ENCODE data around the gene TSGA10. TPM values are rescaled to one million over a fixed set of nuclear protein-coding genes. Genes with fewer than 3 reads are reported as not detected.
"Not testable (repeated sequence)": the region's sequence is repeated elsewhere in the genome, so short reads cannot be mapped to it uniquely, and the experiment has no call there.

TSGA10 gene
- total RNA-seq, 1 experiment from 2014 or later, result 2.2 TPM

DNA sequence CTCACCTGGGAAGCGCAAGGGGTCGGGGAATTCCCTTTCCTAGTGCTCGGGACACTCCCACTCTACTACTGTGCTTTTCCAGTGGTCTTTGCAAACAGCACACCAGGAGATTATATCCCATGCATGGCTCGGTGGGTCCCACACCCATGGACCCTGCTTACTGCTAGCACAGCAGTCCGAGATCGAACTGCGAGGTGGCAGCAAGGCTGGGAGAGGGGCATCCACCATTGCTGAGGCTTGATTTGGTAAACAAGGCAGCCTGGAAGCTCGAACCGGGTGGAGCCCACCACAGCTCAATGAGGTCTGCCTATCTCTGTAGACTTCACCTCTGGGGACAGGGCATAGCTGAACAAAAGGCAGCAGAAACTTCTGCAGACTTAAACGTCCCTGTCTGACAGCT is 154.0 kb downstream of the TSGA10 start:
- DNase-seq (ENCODE audit: low read depth in 1 of 2, low spot score in 2 of 2), result no peak
- H3K9me3 ChIP-seq (replicated peaks), result no peaks in the 10 kb centered on the region; the same call in 1 of the 2 replicates
- no peaks in the 10 kb centered on the region for H3K27me3 ChIP-seq (replicated peaks)
- H3K4me3 ChIP-seq, result no peak overlapping the region
- H3K36me3 ChIP-seq, result no peaks in the 10 kb centered on the region
- no peak overlapping the region for H3K27ac ChIP-seq
- no peaks in the 10 kb centered on the region for H3K4me1 ChIP-seq (replicated peaks)

- not testable (repeated sequence) for DNase-seq (ENCODE audit: low read depth in 1 of 2, low spot score in 2 of 2); H3K9me3 ChIP-seq (replicated peaks); H3K27ac ChIP-seq; H3K36me3 ChIP-seq; H3K27me3 ChIP-seq (replicated peaks); H3K4me3 ChIP-seq; H3K4me1 ChIP-seq (replicated peaks)
Measured at GRCh38 chr2:98988695-98989094, 166.0 kb downstream of the TSGA10 start.

- Histone ChIP-seq H3K4me1 (replicated peaks) (no peaks in the 10 kb centered on the region), H3K27ac (no peak overlapping the region), H3K36me3 (no peaks in the 10 kb centered on the region), H3K9me3 (replicated peaks) (no peaks in the 10 kb centered on the region), H3K4me3 (no peak overlapping the region), H3K27me3 (replicated peaks) (no peaks in the 10 kb centered on the region)
- DNase-seq (ENCODE audit: low read depth in 1 of 2, low spot score in 2 of 2), result no peak
Measured at GRCh38 chr2:98985905-98986666, 168.7 kb downstream of the TSGA10 start.

- Histone ChIP-seq H3K27me3 (replicated peaks) (no peaks in the 10 kb centered on the region), H3K36me3 (no peaks in the 10 kb centered on the region), H3K4me3 (no peak overlapping the region), H3K27ac (no peak overlapping the region), H3K4me1 (replicated peaks) (no peaks in the 10 kb centered on the region), H3K9me3 (replicated peaks) (no peaks in the 10 kb centered on the region)
- DNase-seq (ENCODE audit: low read depth in 1 of 2, low spot score in 2 of 2), result no peak
Measured at GRCh38 chr2:98975611-98976010, 179.1 kb downstream of the TSGA10 start.

GRCh38 chr2:98972582-98973167 is 182.1 kb downstream of the TSGA10 start:
- Histone ChIP-seq H3K36me3 (no peaks in the 10 kb centered on the region), H3K4me3 (no peak overlapping the region), H3K27ac (no peak overlapping the region), H3K27me3 (replicated peaks) (no peaks in the 10 kb centered on the region), H3K9me3 (replicated peaks) (no peaks in the 10 kb centered on the region; the same call in 1 of the 2 replicates), H3K4me1 (replicated peaks) (no peaks in the 10 kb centered on the region)
- no peak for DNase-seq (ENCODE audit: low read depth in 1 of 2, low spot score in 2 of 2)

DNA sequence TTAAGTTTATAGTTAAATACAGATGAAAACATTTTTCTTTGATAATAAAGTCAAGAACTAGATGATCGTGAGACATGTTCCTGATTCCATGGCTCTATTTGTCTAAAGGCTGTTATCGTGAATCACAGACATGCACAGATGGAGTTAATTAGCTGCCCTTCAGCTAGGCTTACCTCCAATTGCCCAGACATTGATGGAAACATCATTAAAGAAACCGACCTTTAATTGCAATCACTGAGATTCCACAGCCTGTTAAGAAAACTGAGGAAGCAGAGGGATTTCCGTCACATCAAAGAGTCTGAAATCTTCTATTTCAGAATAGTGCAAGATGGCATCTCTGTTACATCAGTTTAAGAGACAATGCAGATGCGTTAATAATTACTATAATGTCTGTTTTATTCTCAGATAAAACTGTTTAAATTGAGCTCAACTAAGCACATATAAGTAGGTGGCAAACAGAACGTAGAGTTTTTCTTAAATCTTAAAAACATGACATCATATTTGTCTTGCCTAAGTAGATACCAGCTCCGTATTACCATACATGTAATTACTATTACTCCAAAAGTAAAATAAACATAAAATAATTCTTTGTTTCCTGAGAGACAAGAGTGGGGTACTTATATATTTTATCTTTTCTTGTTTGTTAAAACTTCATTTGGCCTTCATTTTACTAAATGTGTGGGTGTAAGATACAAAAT is 194.8 kb downstream of the TSGA10 start:
- H3K36me3 ChIP-seq, result no peaks in the 10 kb centered on the region
- H3K4me1 ChIP-seq (replicated peaks), result no peaks in the 10 kb centered on the region
- no peak overlapping the region for H3K4me3 ChIP-seq
- H3K9me3 ChIP-seq (replicated peaks), result no peaks in the 10 kb centered on the region
- no peak overlapping the region for H3K27ac ChIP-seq
- no peaks in the 10 kb centered on the region for H3K27me3 ChIP-seq (replicated peaks)
- DNase-seq (ENCODE audit: low read depth in 1 of 2, low spot score in 2 of 2), result no peak

- Histone ChIP-seq H3K27ac (no peak overlapping the region), H3K36me3 (no peaks in the 10 kb centered on the region), H3K27me3 (replicated peaks) (no peaks in the 10 kb centered on the region), H3K9me3 (replicated peaks) (no peaks in the 10 kb centered on the region), H3K4me3 (no peak overlapping the region), H3K4me1 (replicated peaks) (no peaks in the 10 kb centered on the region)
- DNase-seq (ENCODE audit: low read depth in 1 of 2, low spot score in 2 of 2), result no peak
Measured at GRCh38 chr2:98952966-98953365, 201.8 kb downstream of the TSGA10 start.

DNA sequence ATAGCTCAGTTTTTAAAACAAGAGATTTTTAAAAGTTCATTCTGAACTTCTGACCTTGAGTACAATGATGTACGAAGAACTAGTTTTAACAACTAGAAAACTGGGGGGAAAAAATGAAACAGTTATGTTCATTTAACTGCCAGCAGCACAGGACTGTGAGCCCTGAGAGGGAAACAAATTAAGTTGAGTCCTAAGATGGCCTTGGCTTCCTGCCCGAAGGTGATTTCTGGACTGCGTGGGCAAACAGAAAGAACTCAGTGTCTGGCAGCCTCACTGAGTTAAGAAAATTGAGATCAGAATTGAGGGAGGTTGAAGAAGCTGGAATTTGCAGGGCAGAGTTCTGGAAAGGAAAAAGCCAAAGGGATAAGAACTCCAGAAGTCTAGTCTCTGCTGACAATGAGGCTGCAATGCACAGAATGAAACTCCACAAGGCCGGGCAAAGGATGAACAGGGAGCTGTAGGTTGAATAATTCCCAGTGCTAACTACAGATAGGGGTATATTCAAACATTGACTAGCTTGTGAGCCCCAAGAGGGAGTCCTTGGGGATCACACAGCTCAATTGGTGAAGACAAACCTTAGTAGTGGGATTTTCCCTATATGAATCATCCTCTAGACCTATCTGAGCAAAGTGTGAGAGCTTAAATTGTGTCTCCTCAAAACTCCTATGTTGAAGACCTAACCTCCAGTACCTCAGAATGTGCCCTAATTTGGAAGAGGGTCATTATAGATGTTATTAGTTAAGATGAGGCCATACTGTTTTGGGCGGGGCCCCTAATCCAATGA is 205.6 kb downstream of the TSGA10 start:
- no peak for DNase-seq (ENCODE audit: low read depth in 1 of 2, low spot score in 2 of 2)
- Histone ChIP-seq H3K4me1 (replicated peaks) (no peaks in the 10 kb centered on the region), H3K36me3 (no peaks in the 10 kb centered on the region), H3K4me3 (no peak overlapping the region), H3K9me3 (replicated peaks) (no peaks in the 10 kb centered on the region), H3K27ac (no peak overlapping the region), H3K27me3 (replicated peaks) (no peaks in the 10 kb centered on the region)

DNA sequence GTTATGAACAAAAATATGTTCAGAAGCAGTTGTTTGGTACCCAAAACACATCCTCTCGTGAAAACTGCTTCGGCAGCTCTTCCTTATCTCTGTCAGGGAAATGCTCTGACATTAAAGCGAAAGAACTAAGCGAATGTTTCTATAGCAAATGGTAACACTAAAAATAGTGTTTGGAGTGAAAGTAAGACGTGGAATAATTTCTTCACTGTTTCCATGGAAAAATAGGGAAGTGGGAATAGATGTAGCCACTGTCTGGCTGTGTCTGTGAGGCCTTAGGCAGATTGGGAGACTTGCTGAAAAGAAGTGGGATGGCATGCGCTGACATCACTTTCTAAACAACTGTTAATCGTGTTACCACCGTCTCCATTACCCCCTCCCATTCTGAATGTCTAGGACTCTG is 207.2 kb downstream of the TSGA10 start:
- H3K9me3 ChIP-seq (replicated peaks), result no peaks in the 10 kb centered on the region
- no peak overlapping the region for H3K4me3 ChIP-seq
- H3K27ac ChIP-seq, result no peak overlapping the region
- no peaks in the 10 kb centered on the region for H3K27me3 ChIP-seq (replicated peaks)
- DNase-seq (ENCODE audit: low read depth in 1 of 2, low spot score in 2 of 2), result no peak
- H3K36me3 ChIP-seq, result no peaks in the 10 kb centered on the region
- H3K4me1 ChIP-seq (replicated peaks), result no peaks in the 10 kb centered on the region

Other genes starting within 250 kb of the TSGA10 start
- not detected in 2 replicates for gene CRACDL, start 218.7 kb downstream of the TSGA10 start, total RNA-seq (2014; rRNA removed; shearing (Covaris generic))
- gene C2orf15, start 13.2 kb downstream of the TSGA10 start, total RNA-seq (2014; rRNA removed; shearing (Covaris generic)), result not detected in 2 replicates
- 2.9 and 18.4 TPM in 2 replicates for gene LIPT1, start within 50 bp of the TSGA10 start, total RNA-seq (2014; rRNA removed; shearing (Covaris generic))
- gene MITD1, start 26.1 kb upstream of the TSGA10 start, total RNA-seq (2014; rRNA removed; shearing (Covaris generic)), result 17.4 and 34.9 TPM in 2 replicates
- gene MRPL30, start 26.2 kb upstream of the TSGA10 start, total RNA-seq (2014; rRNA removed; shearing (Covaris generic)), result 26.1 and 53.4 TPM in 2 replicates
- not detected in 2 replicates for gene LYG2, start 100.7 kb upstream of the TSGA10 start, total RNA-seq (2014; rRNA removed; shearing (Covaris generic))
- gene LYG1, start 146.3 kb upstream of the TSGA10 start, total RNA-seq (2014; rRNA removed; shearing (Covaris generic)), result 0.37 TPM in 1 of 2 replicates, not detected in the other
- 107 and 117 TPM in 2 replicates for gene TXNDC9, start 181.4 kb upstream of the TSGA10 start, total RNA-seq (2014; rRNA removed; shearing (Covaris generic))
- gene EIF5B, start 182.4 kb upstream of the TSGA10 start, total RNA-seq (2014; rRNA removed; shearing (Covaris generic)), result 15.2 and 26.9 TPM in 2 replicates

Measured in SJSA1 (cell line).